Esophagus squamous epithelium (tissue), 4 donors: ENCODE results near the gene SLC13A2.

Source experiments
- CTCF ChIP-seq, 6 experiments: fragments of 450-650 bp in 4 of 6; fragments of 200-600 bp in 2 of 6; sonication (generic) in 2 of 6; IDR thresholded peaks; one replicate each; pipeline ENCODE4 v1.5.1; 2016 to 2019; ENCODE audit warnings: antibody characterized with exemption in 6 of 6, mild to moderate bottlenecking in 4 of 6, moderate library complexity in 4 of 6
- POLR2A ChIP-seq, 4 donors: fragments of 450-650 bp; IDR thresholded peaks; one replicate each; pipeline ENCODE4 v1.6.1; 2017; ENCODE audit warnings: antibody characterized with exemption in 4 of 4, mild to moderate bottlenecking in 4 of 4, moderate library complexity in 3 of 4

GRCh38 chr17:28497931-28498330, 24.5 kb downstream of the SLC13A2 start:
- TF ChIP-seq CTCF (IDR thresholded peaks at IDR 0.05), result no peak
- no peak for TF ChIP-seq POLR2A (IDR thresholded peaks at IDR 0.05)
